Spleen (tissue), 7 donors: ENCODE data around the gene EXOC4.

Experiments used
- POLR2A ChIP-seq, 3 donors: fragments of 450-650 bp; IDR thresholded peaks; one replicate each; pipeline ENCODE4 v1.5.1; 2017; ENCODE audit warnings: antibody characterized with exemption in 3 of 3, mild to moderate bottlenecking in 1 of 3
- TF ChIP-seq, protein P1 (sequence below), 11 experiments: fragments of 200-600 bp in 7 of 11; fragments of 450-650 bp in 4 of 11; sonication (generic) in 4 of 11; IDR thresholded peaks in 8 of 11; conservative IDR thresholded peaks in 3 of 11; 1 replicate in 7 of 11; 2 replicates in 4 of 11; pipeline versions ENCODE4 v1.4.0 to v1.8.0; 2016 to 2021; ENCODE audit warnings: antibody characterized with exemption in 11 of 11, inconsistent platforms in 4 of 11, mild to moderate bottlenecking in 1 of 11
- donor health status: DM: no; HTN: no; CAD: no; lungs with moderate emphysema.
- donor health status: DM: no; HTN: no; CAD: no.
- donor health status: DM: no; HTN: no; CAD: no.

DNA sequence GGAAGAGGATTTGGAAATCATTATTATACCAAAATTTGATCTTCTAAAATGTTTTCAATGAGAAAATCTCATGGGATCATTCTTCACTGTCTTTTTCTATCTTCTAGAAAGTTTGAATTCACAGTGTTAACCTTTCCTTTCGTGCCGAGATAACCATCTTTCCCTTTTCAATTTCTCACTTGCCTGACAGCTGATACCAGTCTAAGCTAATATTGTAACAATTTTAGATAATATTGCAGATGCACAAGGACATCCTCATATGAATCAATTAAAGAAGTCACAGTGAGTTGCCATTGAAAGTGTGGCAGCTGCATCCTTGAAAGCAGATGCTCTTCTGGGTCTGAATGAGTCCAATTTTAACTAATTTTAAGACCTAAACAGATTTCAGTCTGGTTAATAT, 734.7 kb downstream of the EXOC4 start:
- TF ChIP-seq, protein P1, sequence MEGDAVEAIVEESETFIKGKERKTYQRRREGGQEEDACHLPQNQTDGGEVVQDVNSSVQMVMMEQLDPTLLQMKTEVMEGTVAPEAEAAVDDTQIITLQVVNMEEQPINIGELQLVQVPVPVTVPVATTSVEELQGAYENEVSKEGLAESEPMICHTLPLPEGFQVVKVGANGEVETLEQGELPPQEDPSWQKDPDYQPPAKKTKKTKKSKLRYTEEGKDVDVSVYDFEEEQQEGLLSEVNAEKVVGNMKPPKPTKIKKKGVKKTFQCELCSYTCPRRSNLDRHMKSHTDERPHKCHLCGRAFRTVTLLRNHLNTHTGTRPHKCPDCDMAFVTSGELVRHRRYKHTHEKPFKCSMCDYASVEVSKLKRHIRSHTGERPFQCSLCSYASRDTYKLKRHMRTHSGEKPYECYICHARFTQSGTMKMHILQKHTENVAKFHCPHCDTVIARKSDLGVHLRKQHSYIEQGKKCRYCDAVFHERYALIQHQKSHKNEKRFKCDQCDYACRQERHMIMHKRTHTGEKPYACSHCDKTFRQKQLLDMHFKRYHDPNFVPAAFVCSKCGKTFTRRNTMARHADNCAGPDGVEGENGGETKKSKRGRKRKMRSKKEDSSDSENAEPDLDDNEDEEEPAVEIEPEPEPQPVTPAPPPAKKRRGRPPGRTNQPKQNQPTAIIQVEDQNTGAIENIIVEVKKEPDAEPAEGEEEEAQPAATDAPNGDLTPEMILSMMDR (IDR thresholded peaks at IDR 0.05 in 8 of 11, conservative IDR thresholded peaks at IDR 0.05 in 3 of 11) = no peak
- no peak for TF ChIP-seq POLR2A (IDR thresholded peaks at IDR 0.05)
